Activated CD8-positive, alpha-beta memory T cell treated with anti-CD3 and anti-CD28 coated beads for 1 hour (primary cell): Measurements from ENCODE around the gene EP400.

Source experiments
- DNase-seq, 2 donors: peaks; one replicate each; pipeline ENCODE4 v3.0.0-alpha.2; 2020; ENCODE audit warnings: low read depth in 1 of 2; ENCODE audit errors: extremely low read depth in 1 of 2

EP400 gene

DNA sequence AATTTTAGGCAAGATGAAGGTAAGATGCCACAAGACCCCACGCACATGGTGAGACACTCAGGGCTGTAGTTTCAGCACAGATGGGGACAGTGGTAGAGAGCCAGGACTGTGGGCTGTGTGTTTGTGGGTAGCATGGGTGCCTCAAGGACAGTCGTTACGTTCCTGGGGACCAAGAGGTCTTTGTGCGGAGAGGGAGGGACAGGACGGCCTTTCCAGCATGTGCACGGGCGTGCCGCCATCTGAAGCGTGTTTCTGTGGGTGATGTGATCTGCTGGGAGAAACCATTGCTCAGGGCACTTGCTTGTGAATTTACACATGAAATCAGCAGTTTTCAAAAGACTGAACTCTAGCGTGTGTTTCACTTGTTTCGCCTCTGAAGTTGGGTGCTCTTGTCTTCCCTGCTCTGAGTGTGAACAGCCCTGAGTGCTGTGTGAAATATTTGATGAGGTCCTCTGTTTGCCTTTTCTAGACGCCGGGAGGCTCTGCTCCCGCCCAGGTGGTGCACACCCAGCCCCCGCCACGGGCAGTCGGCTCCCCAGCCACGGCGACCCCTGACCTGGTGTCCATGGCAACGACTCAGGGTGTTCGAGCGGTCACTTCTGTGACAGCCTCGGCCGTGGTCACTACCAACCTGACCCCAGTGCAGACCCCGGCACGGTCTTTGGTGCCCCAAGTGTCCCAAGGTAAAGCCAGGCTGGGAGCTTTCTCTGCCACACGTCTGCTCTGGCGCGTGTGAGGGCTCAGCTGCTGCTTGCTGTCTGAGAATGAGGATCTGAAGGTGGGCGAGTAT is 112.1 kb downstream of the EP400 start:
- no peak for DNase-seq

DNA sequence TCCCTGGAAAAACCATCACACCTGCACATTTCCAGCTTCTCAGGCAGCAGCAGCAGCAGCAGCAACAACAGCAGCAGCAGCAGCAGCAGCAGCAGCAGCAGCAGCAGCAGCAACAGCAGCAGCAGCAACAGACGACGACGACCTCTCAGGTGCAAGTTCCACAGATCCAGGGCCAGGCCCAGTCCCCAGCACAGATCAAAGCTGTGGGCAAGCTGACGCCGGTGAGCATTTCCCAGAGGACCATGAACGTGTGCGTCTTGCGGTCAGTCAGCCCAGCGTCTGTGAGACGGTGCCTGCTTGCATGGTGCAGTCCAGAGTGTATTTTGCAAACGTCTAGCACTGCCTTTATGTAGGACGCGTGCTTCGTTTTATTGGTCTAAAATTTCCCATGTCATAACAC is 112.7 kb downstream of the EP400 start:
- no peak for DNase-seq

- DNase-seq = no peak
These were observed 113.7 kb downstream of the EP400 start for GRCh38 chr12:132063491-132063890.

GRCh38 chr12:132064631-132065030 is 114.9 kb downstream of the EP400 start:
- no peak for DNase-seq

GRCh38 chr12:132065203-132065602 is 115.5 kb downstream of the EP400 start:
- no peak for DNase-seq

- no peak for DNase-seq
These were observed 116.0 kb downstream of the EP400 start for GRCh38 chr12:132065609-132066344.

GRCh38 chr12:132066345-132066685 is 116.6 kb downstream of the EP400 start:
- no peak for DNase-seq

- DNase-seq = no peak
These were observed 117.0 kb downstream of the EP400 start for GRCh38 chr12:132066749-132067148.

DNA sequence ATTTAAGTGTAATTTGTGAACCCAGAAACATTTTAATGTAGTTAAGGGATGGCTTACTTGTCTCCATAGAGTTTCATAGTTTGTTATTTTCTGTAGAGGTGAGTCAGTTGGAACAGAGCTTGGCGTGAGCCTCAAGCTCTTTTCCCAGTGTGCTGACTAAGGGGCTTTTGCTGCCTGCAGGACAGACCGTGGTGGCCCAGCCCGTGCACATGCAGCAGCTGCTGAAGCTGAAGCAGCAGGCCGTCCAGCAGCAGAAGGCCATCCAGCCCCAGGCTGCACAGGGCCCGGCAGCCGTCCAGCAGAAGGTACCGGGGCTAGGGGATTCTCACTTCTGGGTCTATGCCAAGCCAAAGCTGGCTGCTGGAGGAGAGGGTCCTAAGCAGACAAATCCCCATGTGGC is 117.4 kb downstream of the EP400 start:
- DNase-seq = no peak

DNA sequence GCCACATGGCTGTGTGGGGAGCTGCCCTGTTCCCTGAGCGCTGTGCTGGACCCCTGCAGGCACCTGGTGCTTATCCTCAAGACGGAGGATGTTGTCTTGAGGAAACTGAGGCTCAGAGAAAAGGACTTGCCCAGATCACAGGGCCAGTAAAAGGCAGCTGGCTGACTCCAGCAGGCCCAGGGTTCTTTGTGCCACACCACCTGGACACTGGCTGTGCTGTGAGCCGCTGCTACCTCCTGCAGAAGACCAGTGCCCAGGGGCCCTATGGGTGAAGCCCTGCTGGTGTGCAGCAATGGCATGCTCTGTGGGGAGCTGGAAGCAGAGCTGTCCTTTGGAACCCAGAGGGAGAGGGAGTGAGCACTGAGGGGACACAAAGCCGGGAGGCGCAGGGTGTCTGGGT is 118.5 kb downstream of the EP400 start:
- DNase-seq = no peak

- no peak for DNase-seq
These were observed 119.7 kb downstream of the EP400 start for GRCh38 chr12:132069336-132069985.

GRCh38 chr12:132070298-132070697 is 120.6 kb downstream of the EP400 start:
- DNase-seq = no peak

- no peak for DNase-seq
These were observed 121.5 kb downstream of the EP400 start for GRCh38 chr12:132071040-132071810.

- DNase-seq = no peak
These were observed 122.2 kb downstream of the EP400 start for GRCh38 chr12:132071830-132072384.

DNA sequence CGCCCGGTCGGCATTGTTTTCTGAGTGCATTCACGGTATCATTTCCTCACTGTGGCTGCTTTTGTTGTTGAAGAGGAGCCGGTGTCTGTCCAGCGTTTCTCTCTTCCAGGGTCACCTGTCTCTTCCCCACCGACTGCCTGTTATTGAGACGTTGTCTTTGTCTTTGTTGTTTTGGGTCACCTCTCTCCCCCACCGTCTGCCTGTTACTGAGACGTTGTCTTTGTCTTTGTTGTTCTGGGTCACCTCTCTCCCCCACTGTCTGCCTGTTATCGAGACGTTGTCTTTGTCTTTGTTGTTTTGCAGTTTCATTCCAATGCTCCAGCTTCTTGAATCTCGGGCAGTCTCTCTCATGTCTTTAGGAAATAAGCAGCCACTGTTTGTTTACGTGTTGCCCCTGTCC is 124.5 kb downstream of the EP400 start:
- no peak for DNase-seq

DNA sequence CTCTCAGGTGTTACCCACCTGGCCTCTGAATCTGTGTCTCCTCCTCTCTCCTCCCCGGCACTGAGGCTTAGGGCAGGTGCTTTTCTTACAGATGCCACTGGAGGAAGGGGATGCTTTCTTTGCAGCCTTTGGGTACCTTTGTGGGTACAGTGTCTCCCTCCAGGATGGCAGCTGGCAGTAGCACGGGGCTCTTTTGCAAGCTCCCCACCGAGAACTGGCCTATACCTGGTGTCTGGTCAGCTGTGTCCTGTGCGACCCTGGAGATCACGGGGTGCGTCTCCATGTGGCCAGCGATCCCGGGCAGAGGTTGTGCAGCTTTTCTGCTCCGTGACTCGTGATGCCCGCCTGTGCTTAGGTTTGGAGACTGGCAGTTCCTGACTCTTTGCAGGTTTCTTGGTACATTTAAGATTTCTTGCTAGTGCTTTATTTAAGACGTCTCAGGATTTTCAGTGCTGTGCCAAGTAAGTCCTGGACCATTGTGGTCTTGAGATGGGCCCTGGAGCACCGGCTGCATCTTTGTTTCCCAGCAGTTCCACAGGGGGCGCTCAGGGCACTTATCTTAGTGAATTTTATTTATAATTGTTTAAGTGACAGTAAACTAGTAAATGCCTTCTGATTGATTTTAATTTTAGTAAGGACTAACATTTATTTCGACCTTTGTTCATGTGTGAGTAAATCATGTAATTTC is 125.4 kb downstream of the EP400 start:
- DNase-seq = no peak

- no peak for DNase-seq
These were observed 126.2 kb downstream of the EP400 start for GRCh38 chr12:132075714-132076553.

- no peak for DNase-seq
These were observed 127.0 kb downstream of the EP400 start for GRCh38 chr12:132076711-132077110.

DNA sequence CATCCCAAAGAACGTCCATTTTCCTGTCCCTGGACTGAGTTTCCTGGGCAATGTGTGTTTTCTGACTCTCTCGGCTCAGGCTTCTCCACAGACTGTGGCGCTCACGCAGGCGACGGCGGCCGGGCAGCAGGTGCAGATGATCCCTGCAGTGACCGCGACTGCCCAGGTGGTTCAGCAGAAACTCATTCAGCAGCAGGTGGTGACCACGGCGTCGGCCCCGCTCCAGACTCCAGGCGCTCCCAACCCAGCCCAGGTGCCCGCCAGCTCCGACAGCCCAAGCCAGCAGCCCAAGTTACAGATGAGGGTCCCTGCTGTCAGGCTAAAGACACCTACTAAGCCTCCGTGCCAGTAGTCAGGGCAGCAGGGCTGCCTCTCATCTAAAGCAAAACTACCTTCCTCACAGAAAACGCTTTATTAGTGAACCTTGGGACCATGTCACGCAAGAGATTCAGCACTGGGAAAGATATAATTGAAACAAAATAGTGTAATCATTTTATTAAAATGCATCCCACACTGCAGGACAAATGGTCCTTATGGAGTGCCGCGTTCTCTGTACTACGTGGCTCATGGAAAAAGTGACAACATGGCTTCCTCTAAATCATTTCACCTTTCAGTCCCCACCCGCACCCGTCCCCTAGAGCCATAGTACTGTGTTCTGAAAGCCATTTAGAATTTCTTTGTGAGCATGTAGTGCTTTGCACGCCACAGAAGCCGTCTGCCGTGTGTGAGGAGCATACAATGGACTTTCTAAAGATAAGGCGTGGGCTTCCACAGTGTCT is 127.8 kb downstream of the EP400 start:
- no peak for DNase-seq
